Activated T-cell treated with anti-CD3 and anti-CD28 coated beads, Interleukin-2, amount 50 U/mL, for 24 hours (primary cell): Measurements from ENCODE around the gene ENOSF1.
A peak's percentile ranks its signal among the peaks of the same experiment; 100 is the strongest.

ENCODE experiments used
- DNase-seq: peaks from one replicate; pipeline ENCODE4 v3.0.0-alpha.2; 2020
- H3K27ac Mint-ChIP-seq: 2 replicates; pipeline ENCODE4 v1.8.0; 2020; ENCODE audit warnings: mild to moderate bottlenecking, mixed read lengths
- H3K27me3 Mint-ChIP-seq: 2 replicates; pipeline ENCODE4 v1.8.0; 2020; ENCODE audit warnings: mixed read lengths
- H3K36me3 Mint-ChIP-seq: 2 replicates; pipeline ENCODE4 v1.8.0; 2020; ENCODE audit warnings: low read depth, mixed read lengths
- H3K4me1 Mint-ChIP-seq: 2 replicates; pipeline ENCODE4 v1.8.0; 2020; ENCODE audit warnings: low read depth, mixed read lengths
- H3K4me3 Mint-ChIP-seq: 2 replicates; pipeline ENCODE4 v1.8.0; 2020; ENCODE audit warnings: mild to moderate bottlenecking, moderate library complexity, mixed read lengths
- H3K9me3 Mint-ChIP-seq: 2 replicates; pipeline ENCODE4 v1.8.0; 2020; ENCODE audit warnings: mixed read lengths

Gene ENOSF1

DNA sequence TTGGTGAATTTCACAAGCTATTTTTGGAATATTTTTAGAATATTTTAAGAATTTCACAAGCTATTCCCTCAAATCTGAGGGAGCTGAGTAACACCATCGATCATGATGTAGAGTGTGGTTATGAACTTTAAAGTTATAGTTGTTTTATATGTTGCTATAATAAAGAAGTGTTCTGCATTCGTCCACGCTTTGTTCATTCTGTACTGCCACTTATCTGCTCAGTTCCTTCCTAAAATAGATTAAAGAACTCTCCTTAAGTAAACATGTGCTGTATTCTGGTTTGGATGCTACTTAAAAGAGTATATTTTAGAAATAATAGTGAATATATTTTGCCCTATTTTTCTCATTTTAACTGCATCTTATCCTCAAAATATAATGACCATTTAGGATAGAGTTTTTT lies 39.1 kb downstream of the ENOSF1 start:
- Mint-ChIP-seq H3K27ac (no peak overlapping the region), H3K4me1 (no peaks in the 10 kb centered on the region), H3K27me3 (no peaks in the 10 kb centered on the region), H3K36me3 (peaks cover 100% of the 10 kb centered on the region), H3K4me3 (no peak overlapping the region), H3K9me3 (no peaks in the 10 kb centered on the region)
- no peak for DNase-seq

- DNase-seq, result no peak
- peaks cover 3% of the 10 kb centered on the region for H3K4me1 Mint-ChIP-seq
- H3K9me3 Mint-ChIP-seq, result peaks cover 3% of the 10 kb centered on the region
- peak overlapping the region; percentile 81 for H3K27ac Mint-ChIP-seq
- H3K36me3 Mint-ChIP-seq, result peaks cover 93% of the 10 kb centered on the region
- no peak overlapping the region for H3K4me3 Mint-ChIP-seq
- H3K27me3 Mint-ChIP-seq, result no peaks in the 10 kb centered on the region
Measured at GRCh38 chr18:671405-671804, 41.0 kb downstream of the ENOSF1 start.

DNA sequence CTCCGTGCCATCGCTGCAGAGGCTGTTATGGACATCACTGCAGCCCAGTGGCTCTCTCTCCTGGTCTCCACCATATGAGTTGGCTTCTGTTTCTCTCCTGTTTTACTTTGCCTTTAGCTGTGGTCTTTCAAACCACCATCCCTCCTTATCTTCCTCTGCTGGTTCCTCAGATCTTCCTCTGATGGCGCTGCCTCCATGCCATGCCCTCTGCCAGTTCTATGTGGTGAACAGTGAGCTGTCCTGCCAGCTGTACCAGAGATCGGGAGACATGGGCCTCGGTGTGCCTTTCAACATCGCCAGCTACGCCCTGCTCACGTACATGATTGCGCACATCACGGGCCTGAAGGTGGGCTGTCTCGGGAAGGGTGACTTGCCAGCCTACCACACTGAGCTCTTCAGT lies 41.9 kb downstream of the ENOSF1 start:
- H3K9me3 Mint-ChIP-seq, result peaks cover 4% of the 10 kb centered on the region
- H3K36me3 Mint-ChIP-seq, result peaks cover 93% of the 10 kb centered on the region
- no peaks in the 10 kb centered on the region for H3K27me3 Mint-ChIP-seq

DNA sequence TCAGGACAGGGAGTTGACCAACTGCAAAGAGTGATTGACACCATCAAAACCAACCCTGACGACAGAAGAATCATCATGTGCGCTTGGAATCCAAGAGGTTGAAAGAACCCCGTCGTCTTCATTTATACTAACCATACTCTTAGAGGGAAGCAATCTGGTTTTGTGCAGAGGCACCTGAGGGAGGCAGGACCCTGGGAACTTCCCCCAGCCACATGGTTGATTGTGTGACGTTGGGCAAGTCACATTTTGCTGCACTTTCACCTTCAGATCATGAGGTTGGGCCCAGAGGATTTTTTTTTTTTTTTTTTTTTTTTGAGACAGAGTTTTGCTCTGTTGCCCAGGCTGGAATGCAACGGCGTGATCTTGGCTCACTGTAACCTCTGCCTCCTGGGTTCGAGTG lies 43.4 kb downstream of the ENOSF1 start:
- peaks cover 4% of the 10 kb centered on the region for H3K9me3 Mint-ChIP-seq
- peaks cover 79% of the 10 kb centered on the region for H3K36me3 Mint-ChIP-seq
- no peaks in the 10 kb centered on the region for H3K27me3 Mint-ChIP-seq
- H3K27ac Mint-ChIP-seq, result no peak overlapping the region
- H3K4me3 Mint-ChIP-seq, result no peak overlapping the region
- peaks cover 6% of the 10 kb centered on the region for H3K4me1 Mint-ChIP-seq
- no peak for DNase-seq

More for the DNA sequence above, 41.9 kb downstream of the ENOSF1 start:
- no peak overlapping the region for H3K4me3 Mint-ChIP-seq
- no peak for DNase-seq
- H3K4me1 Mint-ChIP-seq, result peaks cover 6% of the 10 kb centered on the region
- H3K27ac Mint-ChIP-seq, result peak overlapping the region; percentile 22

DNA sequence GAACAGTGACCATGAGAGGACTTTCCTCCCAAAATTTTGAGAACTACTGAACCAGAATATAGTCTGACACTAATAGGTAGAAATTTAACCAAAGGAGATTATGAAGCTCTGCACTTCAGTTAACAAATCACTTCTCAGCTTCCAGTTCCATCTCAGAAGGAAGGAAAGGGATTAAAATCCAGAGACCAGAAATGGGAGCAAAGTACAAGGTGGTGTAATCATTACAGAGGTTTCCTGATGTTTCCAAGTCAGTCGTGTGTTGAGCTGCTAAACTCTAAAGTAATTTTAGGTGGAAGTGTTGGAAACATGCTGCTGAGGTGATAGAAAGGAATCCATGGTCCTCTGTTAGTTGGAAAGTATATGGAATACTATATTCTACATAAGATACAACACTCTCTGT lies 44.2 kb downstream of the ENOSF1 start:
- H3K9me3 Mint-ChIP-seq, result peaks cover 4% of the 10 kb centered on the region
- DNase-seq, result no peak
- H3K4me1 Mint-ChIP-seq, result peaks cover 6% of the 10 kb centered on the region
- no peaks in the 10 kb centered on the region for H3K27me3 Mint-ChIP-seq
- H3K4me3 Mint-ChIP-seq, result no peak overlapping the region
- no peak overlapping the region for H3K27ac Mint-ChIP-seq
- peaks cover 76% of the 10 kb centered on the region for H3K36me3 Mint-ChIP-seq

DNA sequence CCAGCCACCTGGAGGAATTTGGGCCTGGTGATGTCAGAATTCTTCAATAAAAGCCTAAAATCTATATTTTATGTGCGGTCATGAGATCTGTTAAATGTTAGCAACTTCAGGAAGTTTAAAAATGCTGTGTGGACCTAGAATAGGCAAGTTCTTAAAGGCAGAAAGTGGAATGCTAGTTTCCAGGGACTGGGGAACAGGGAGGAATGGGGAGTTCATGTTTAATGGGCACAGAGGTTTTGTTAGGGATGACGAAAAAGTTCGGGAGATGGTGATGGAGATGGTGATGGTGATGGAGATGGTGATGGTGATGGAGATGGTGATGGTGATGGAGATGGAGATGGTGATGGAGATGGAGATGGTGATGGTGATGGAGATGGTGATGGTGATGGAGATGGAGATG lies 45.8 kb downstream of the ENOSF1 start:
- Mint-ChIP-seq H3K9me3 (peaks cover 8% of the 10 kb centered on the region), H3K27ac (no peak overlapping the region), H3K27me3 (no peaks in the 10 kb centered on the region), H3K4me3 (no peak overlapping the region), H3K4me1 (peaks cover 6% of the 10 kb centered on the region), H3K36me3 (peaks cover 71% of the 10 kb centered on the region)
- no peak for DNase-seq

DNA sequence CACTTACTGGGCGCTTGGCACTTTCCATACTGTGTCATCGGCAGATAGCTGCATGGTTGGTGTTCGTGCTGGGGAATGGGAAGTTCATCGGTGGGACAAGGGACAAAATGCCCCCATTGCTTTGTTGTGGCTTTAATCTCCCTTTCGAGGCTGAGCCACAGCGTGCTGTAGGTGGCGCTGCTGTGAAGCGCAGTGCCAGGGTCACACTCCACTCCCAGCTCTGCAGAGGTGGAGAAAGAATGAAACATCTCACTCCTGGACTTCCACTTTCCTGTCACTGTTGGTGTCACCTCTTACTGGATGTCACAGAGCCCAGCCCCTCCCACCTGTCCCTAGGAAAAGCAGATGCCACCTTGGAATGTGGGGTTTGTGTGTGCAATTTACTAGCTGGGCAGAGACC lies 46.3 kb downstream of the ENOSF1 start:
- H3K4me3 Mint-ChIP-seq, result no peak overlapping the region
- H3K36me3 Mint-ChIP-seq, result peaks cover 71% of the 10 kb centered on the region
- no peaks in the 10 kb centered on the region for H3K27me3 Mint-ChIP-seq
- H3K9me3 Mint-ChIP-seq, result peaks cover 12% of the 10 kb centered on the region
- no peak for DNase-seq
- peaks cover 9% of the 10 kb centered on the region for H3K4me1 Mint-ChIP-seq
- no peak overlapping the region for H3K27ac Mint-ChIP-seq

- Mint-ChIP-seq H3K27me3 (peaks cover 15% of the 10 kb centered on the region), H3K4me1 (peaks cover 26% of the 10 kb centered on the region), H3K36me3 (peaks cover 66% of the 10 kb centered on the region), H3K27ac (no peak overlapping the region), H3K9me3 (peaks cover 13% of the 10 kb centered on the region), H3K4me3 (no peak overlapping the region)
- DNase-seq, result no peak
Measured at GRCh38 chr18:662197-662596, 50.2 kb downstream of the ENOSF1 start.

DNA sequence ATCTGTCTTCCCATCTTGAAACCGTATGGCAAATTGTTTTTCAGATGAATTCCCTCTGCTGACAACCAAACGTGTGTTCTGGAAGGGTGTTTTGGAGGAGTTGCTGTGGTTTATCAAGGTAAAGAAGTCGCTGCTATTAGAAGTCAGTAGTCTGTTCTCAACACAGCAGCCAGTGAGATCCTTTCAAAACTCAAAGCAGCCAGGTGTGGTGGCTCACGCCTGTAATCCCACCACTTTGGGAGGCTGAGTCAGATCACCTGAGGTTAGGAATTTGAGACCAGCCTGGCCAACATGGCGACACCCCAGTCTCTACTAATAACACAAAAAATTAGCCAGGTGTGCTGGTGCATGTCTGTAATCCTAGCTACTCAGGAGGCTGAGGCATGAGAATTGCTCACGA lies 52.8 kb downstream of the ENOSF1 start:
- H3K27ac Mint-ChIP-seq, result no peak overlapping the region
- H3K27me3 Mint-ChIP-seq, result peaks cover 32% of the 10 kb centered on the region
- H3K4me1 Mint-ChIP-seq, result peaks cover 23% of the 10 kb centered on the region
- peak overlapping the region; percentile 96 for H3K4me3 Mint-ChIP-seq
- peaks cover 8% of the 10 kb centered on the region for H3K9me3 Mint-ChIP-seq
- DNase-seq, result no peak
- peaks cover 56% of the 10 kb centered on the region for H3K36me3 Mint-ChIP-seq

DNA sequence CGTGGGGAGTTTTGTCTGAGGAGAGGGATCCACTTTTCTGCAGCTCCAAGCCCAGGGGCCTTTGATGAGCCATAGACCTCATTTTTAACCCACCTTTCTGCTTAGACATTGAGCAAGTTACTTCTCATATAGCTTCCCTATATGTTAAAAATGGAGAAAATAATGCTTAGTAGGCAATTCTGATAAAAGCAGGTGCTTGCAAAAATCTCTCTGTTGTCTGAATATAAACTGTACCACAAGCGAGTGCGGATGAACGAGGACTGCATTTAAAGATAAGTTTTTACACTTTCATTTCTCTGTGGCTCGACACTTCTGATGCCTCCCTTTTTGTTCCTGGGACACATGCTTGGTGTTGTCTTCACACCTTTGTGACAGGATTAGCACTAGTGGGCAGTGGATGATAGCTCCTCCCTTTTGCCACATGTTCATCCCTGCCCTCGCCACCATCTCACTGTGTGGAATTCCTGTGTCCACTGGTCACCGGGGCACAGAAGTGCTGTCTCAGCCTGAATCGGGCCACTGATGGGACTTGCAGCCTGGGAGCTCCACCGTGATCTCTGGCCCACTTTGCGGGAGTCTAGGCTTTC lies 53.4 kb downstream of the ENOSF1 start:
- Mint-ChIP-seq H3K4me1 (peaks cover 23% of the 10 kb centered on the region), H3K4me3 (peak overlapping the region; percentile 96), H3K27me3 (peaks cover 38% of the 10 kb centered on the region), H3K9me3 (peaks cover 8% of the 10 kb centered on the region), H3K27ac (peak overlapping the region; percentile 94), H3K36me3 (peaks cover 55% of the 10 kb centered on the region)
- no peak for DNase-seq

DNA sequence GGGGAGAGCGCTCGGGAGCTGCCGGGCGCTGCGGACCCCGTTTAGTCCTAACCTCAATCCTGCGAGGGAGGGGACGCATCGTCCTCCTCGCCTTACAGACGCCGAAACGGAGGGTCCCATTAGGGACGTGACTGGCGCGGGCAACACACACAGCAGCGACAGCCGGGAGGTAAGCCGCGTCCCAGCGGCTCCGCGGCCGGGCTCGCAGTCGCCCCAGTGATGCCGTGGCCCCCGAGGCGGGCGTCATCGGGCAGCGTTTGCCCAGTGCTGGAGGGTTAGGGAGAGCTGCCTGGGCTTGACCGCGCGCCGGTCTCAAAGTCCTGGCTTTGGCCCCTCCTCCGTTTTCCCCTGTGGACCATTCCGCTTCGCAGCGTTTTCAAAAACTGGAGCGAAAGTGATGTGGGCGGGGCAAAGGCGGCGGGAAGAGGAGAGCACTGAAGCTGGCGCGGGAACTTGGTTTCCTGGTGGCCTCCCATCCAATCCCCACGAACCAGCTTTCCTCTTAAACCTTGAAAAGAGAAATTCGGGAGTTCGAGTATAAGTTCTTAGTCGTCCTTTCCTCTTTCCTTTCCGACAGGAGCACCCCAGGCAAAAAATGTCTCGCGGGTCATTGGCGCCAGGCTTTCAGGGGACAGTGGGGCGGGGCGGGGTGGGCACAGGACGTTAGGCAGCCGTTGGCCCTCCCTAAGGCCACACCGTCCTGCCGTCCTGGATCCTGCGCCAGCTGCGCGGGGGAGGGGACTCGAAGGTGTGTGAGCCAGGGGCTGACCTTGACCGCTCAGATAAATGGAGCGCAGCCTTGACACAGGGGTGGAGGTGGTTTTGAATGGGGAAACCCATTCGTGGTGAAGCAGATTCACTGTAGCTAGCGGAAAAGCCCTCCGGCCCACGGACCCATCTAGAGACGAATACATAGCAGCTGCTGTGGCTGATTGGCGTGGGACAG lies 54.2 kb downstream of the ENOSF1 start:
- H3K4me1 Mint-ChIP-seq, result peaks cover 23% of the 10 kb centered on the region
- peaks cover 51% of the 10 kb centered on the region for H3K36me3 Mint-ChIP-seq
- H3K9me3 Mint-ChIP-seq, result peaks cover 8% of the 10 kb centered on the region
- H3K27me3 Mint-ChIP-seq, result peaks cover 44% of the 10 kb centered on the region
- peak overlapping the region; percentile 94 for H3K27ac Mint-ChIP-seq
- DNase-seq, result peak; percentile 56
- peak overlapping the region; percentile 96 for H3K4me3 Mint-ChIP-seq

- Mint-ChIP-seq H3K36me3 (peaks cover 47% of the 10 kb centered on the region), H3K27me3 (peaks cover 45% of the 10 kb centered on the region), H3K4me1 (peaks cover 23% of the 10 kb centered on the region), H3K27ac (peak within 1 kb of the TSS; percentile 94), H3K4me3 (peak within 1 kb of the TSS; percentile 96), H3K9me3 (peaks cover 8% of the 10 kb centered on the region)
- DNase-seq, result peak; percentile 75
Measured at GRCh38 chr18:657311-658000, 55.0 kb downstream of the ENOSF1 start, which contains the start of gene TYMS. TSS of gene TYMS (plus strand) at chr18:657653. CDS start at chr18:657743, 90 bp downstream.

- H3K4me3 Mint-ChIP-seq, result peak overlapping the region; percentile 63
- H3K4me1 Mint-ChIP-seq, result peaks cover 24% of the 10 kb centered on the region
- peaks cover 55% of the 10 kb centered on the region for H3K27me3 Mint-ChIP-seq
Measured at GRCh38 chr18:655445-655844, 57.0 kb downstream of the ENOSF1 start.

DNA sequence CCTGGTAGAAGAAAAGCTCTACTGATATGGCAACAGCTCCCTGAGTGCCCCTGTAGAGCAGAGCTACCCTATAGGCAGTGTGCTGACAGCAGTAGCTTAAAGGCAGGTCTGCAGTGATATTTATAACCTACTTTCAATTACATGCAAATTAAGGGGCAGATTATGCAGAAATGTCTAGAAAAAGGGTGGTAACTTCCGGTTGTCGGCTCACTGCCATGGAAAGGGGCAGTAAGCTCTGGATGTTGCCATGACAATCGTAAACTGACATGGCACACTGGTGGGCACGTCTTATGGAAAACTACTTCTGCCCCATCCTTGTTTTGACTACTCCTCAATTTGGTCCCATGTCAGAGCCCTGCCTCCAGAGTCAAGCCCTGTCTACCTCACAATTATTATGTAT lies 57.8 kb downstream of the ENOSF1 start:
- H3K36me3 Mint-ChIP-seq, result peaks cover 19% of the 10 kb centered on the region

More at GRCh38 chr18:655445-655844, 57.0 kb downstream of the ENOSF1 start:
- H3K9me3 Mint-ChIP-seq, result no peaks in the 10 kb centered on the region
- no peak overlapping the region for H3K27ac Mint-ChIP-seq
- H3K36me3 Mint-ChIP-seq, result peaks cover 27% of the 10 kb centered on the region
- no peak for DNase-seq

More for the DNA sequence above, 57.8 kb downstream of the ENOSF1 start:
- Mint-ChIP-seq H3K27me3 (peaks cover 54% of the 10 kb centered on the region), H3K4me1 (peaks cover 21% of the 10 kb centered on the region), H3K4me3 (no peak overlapping the region), H3K27ac (no peak overlapping the region), H3K9me3 (no peaks in the 10 kb centered on the region)
- no peak for DNase-seq
